Retinal pigment epithelial cell (primary cell): ENCODE measurements around the gene STAM.

Experiments used
- DNase-seq: peaks from one replicate; pipeline ENCODE4 v3.0.0-alpha.2; 2010; ENCODE audit warnings: low read depth
- H3K4me3 ChIP-seq: 2 replicates; pipeline ENCODE4 v1.5.1; 2011; ENCODE audit warnings: mild to moderate bottlenecking, low read length, control low read depth, moderate library complexity
- CTCF ChIP-seq: conservative IDR thresholded peaks from 2 replicates; pipeline ENCODE4 v1.5.1; 2011; ENCODE audit warnings: low read depth, low read length, control low read depth, inconsistent platforms

The STAM gene

GRCh38 chr10:17643755-17644484, at the start of gene STAM:
Gene STAM, plus strand, starts transcription at chr10:17644151. Its CDS starts 189 bp downstream, at chr10:17644340.
- peak within 1 kb of the TSS; percentile 98 for H3K4me3 ChIP-seq
- DNase-seq: peak; percentile 66
- TF ChIP-seq CTCF: no peak

- no peak for TF ChIP-seq CTCF
- H3K4me3 ChIP-seq: no peak overlapping the region
- no peak for DNase-seq
Observed at GRCh38 chr10:17597386-17597785, 46.6 kb upstream of the STAM start.

- no peak overlapping the region for H3K4me3 ChIP-seq
- TF ChIP-seq CTCF: peak; percentile 46
- DNase-seq: no peak
Observed at GRCh38 chr10:17599089-17599488, 44.9 kb upstream of the STAM start.

- TF ChIP-seq CTCF: no peak
- H3K4me3 ChIP-seq: no peak overlapping the region
- DNase-seq: no peak
Observed at GRCh38 chr10:17605936-17606335, 38.0 kb upstream of the STAM start.

- H3K4me3 ChIP-seq: no peak overlapping the region
- DNase-seq: no peak
- TF ChIP-seq CTCF: no peak
Observed at GRCh38 chr10:17606547-17607040, 37.4 kb upstream of the STAM start.

GRCh38 chr10:17607060-17607459, 36.9 kb upstream of the STAM start:
- no peak for DNase-seq
- TF ChIP-seq CTCF: no peak
- no peak overlapping the region for H3K4me3 ChIP-seq
